ENCODE results near the gene CLOCK.

Gene CLOCK

DNA sequence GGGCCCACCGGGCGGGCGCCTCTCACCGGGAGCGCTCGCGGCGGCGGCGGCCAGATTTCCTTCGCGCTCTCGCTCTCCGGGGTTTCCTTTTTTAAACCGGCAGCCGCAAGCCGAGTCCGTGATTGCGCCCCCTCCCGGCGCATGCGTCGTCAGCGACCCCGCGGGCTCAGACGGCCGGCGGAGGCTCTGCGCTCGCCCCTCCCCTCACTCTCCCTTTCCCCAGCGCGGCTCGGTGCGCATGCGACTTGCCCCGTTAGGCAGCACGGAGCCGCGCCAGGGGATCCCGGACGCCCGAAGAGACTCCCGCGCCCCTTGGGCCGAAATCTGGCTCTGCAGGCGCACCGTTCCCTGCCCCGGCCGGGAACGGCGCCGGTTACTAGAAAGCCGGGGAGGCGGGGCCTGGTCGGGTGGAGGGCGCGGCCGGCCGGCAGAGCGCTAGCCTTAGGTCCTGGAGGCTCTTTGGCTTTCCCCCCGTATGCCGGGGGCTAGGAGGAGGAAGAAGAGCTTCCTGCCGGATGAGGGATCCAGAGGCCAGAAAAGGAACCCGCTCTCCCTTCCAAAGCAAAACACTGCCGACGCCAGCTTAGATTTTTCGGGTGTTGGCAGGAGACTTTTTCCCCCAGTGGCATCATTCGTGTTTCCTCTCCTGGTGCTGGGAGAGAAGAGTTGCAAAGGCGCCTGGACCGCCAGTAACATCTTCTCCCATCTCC, at the start of gene CLOCK (continued):
- TF ChIP-seq ZNF561 (tag by site-specific recombination; IDR thresholded peaks at IDR 0.05; ENCODE audit: borderline replicate concordance): peak; percentile 90; the same call in 1 of the 2 replicates
- TF ChIP-seq ZNF140 (tag by site-specific recombination; IDR thresholded peaks at IDR 0.05): no peak
- no peak for TF ChIP-seq ZNF23 (tag by site-specific recombination; IDR thresholded peaks at IDR 0.05; ENCODE audit: borderline replicate concordance)
- no peak for TF ChIP-seq ZNF596 (tag by site-specific recombination; IDR thresholded peaks at IDR 0.05)
- no peak for TF ChIP-seq ZNF148 (tag by site-specific recombination; IDR thresholded peaks at IDR 0.05; ENCODE audit: borderline replicate concordance)
- TF ChIP-seq OSR2 (tag by site-specific recombination; IDR thresholded peaks at IDR 0.05): no peak
- TF ChIP-seq ZNF391 (tag by site-specific recombination; IDR thresholded peaks at IDR 0.05; ENCODE audit: borderline replicate concordance, low read depth): no peak
- TF ChIP-seq ZNF184 (tag by site-specific recombination; IDR thresholded peaks at IDR 0.05): no peak
- TF ChIP-seq, protein P1, sequence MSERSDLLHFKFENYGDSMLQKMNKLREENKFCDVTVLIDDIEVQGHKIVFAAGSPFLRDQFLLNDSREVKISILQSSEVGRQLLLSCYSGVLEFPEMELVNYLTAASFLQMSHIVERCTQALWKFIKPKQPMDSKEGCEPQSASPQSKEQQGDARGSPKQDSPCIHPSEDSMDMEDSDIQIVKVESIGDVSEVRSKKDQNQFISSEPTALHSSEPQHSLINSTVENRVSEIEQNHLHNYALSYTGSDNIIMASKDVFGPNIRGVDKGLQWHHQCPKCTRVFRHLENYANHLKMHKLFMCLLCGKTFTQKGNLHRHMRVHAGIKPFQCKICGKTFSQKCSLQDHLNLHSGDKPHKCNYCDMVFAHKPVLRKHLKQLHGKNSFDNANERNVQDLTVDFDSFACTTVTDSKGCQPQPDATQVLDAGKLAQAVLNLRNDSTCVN (tag by site-specific recombination; optimal IDR thresholded peaks at IDR 0.05): peak; percentile 85
- no peak for TF ChIP-seq ZNF701 (tag by site-specific recombination; IDR thresholded peaks at IDR 0.05)
- TF ChIP-seq ZNF114 (tag by site-specific recombination; IDR thresholded peaks at IDR 0.05): no peak
- no peak for TF ChIP-seq ZNF274 (IDR thresholded peaks at IDR 0.05; ENCODE audit: low read length)
- TF ChIP-seq ZNF274 (tag by site-specific recombination; IDR thresholded peaks at IDR 0.05; ENCODE audit: borderline replicate concordance): no peak
- no peak for TF ChIP-seq ZNF214 (tag by site-specific recombination; IDR thresholded peaks at IDR 0.05; ENCODE audit: borderline replicate concordance)
- TF ChIP-seq ZNF624 (tag by site-specific recombination; IDR thresholded peaks at IDR 0.05): no peak
- TF ChIP-seq ZNF132 (tag by site-specific recombination; IDR thresholded peaks at IDR 0.05; ENCODE audit: borderline replicate concordance): no peak
- peak; percentile 85 for TF ChIP-seq BCL6B (tag by site-specific recombination; IDR thresholded peaks at IDR 0.05)
- no peak for TF ChIP-seq ZNF133 (tag by site-specific recombination; IDR thresholded peaks at IDR 0.05)
- TF ChIP-seq, protein P2, sequence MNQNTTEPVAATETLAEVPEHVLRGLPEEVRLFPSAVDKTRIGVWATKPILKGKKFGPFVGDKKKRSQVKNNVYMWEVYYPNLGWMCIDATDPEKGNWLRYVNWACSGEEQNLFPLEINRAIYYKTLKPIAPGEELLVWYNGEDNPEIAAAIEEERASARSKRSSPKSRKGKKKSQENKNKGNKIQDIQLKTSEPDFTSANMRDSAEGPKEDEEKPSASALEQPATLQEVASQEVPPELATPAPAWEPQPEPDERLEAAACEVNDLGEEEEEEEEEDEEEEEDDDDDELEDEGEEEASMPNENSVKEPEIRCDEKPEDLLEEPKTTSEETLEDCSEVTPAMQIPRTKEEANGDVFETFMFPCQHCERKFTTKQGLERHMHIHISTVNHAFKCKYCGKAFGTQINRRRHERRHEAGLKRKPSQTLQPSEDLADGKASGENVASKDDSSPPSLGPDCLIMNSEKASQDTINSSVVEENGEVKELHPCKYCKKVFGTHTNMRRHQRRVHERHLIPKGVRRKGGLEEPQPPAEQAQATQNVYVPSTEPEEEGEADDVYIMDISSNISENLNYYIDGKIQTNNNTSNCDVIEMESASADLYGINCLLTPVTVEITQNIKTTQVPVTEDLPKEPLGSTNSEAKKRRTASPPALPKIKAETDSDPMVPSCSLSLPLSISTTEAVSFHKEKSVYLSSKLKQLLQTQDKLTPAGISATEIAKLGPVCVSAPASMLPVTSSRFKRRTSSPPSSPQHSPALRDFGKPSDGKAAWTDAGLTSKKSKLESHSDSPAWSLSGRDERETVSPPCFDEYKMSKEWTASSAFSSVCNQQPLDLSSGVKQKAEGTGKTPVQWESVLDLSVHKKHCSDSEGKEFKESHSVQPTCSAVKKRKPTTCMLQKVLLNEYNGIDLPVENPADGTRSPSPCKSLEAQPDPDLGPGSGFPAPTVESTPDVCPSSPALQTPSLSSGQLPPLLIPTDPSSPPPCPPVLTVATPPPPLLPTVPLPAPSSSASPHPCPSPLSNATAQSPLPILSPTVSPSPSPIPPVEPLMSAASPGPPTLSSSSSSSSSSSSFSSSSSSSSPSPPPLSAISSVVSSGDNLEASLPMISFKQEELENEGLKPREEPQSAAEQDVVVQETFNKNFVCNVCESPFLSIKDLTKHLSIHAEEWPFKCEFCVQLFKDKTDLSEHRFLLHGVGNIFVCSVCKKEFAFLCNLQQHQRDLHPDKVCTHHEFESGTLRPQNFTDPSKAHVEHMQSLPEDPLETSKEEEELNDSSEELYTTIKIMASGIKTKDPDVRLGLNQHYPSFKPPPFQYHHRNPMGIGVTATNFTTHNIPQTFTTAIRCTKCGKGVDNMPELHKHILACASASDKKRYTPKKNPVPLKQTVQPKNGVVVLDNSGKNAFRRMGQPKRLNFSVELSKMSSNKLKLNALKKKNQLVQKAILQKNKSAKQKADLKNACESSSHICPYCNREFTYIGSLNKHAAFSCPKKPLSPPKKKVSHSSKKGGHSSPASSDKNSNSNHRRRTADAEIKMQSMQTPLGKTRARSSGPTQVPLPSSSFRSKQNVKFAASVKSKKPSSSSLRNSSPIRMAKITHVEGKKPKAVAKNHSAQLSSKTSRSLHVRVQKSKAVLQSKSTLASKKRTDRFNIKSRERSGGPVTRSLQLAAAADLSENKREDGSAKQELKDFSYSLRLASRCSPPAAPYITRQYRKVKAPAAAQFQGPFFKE (tag by site-specific recombination; IDR thresholded peaks at IDR 0.05; ENCODE audit: borderline replicate concordance): no peak
- TF ChIP-seq ZBTB1 (tag by site-specific recombination; IDR thresholded peaks at IDR 0.05): no peak
- no peak for TF ChIP-seq ZNF548 (tag by site-specific recombination; IDR thresholded peaks at IDR 0.05)
- TF ChIP-seq, protein P3, sequence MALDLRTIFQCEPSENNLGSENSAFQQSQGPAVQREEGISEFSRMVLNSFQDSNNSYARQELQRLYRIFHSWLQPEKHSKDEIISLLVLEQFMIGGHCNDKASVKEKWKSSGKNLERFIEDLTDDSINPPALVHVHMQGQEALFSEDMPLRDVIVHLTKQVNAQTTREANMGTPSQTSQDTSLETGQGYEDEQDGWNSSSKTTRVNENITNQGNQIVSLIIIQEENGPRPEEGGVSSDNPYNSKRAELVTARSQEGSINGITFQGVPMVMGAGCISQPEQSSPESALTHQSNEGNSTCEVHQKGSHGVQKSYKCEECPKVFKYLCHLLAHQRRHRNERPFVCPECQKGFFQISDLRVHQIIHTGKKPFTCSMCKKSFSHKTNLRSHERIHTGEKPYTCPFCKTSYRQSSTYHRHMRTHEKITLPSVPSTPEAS (tag by site-specific recombination; IDR thresholded peaks at IDR 0.05): no peak
- TF ChIP-seq GLIS2 (tag by site-specific recombination; IDR thresholded peaks at IDR 0.05): 0 out of 2 replicates have a peak, but pooled peaks have one; percentile 37
- TF ChIP-seq ZNF449 (tag by site-specific recombination; IDR thresholded peaks at IDR 0.05): no peak
- 0 out of 2 replicates have a peak, but pooled peaks have one; percentile 37 for TF ChIP-seq ZBTB7A (tag by site-specific recombination; IDR thresholded peaks at IDR 0.05; ENCODE audit: low read depth)

Data from HEK293 (cell line).